HG03064 (cell line): ENCODE data around the gene NLGN1.

Experiments used
- ATAC-seq: cut with Tn5 transposase; IDR thresholded peaks from one replicate; pipeline ENCODE4 v1.9.1; 2021; ENCODE audit warnings: low read depth; ENCODE audit not compliant: unreplicated experiment

NLGN1 gene

GRCh38 chr3:173622166-173622565 is 224.6 kb downstream of the NLGN1 start:
- ATAC-seq = no peak

GRCh38 chr3:173624086-173624485 is 226.5 kb downstream of the NLGN1 start:
- ATAC-seq = no peak

DNA sequence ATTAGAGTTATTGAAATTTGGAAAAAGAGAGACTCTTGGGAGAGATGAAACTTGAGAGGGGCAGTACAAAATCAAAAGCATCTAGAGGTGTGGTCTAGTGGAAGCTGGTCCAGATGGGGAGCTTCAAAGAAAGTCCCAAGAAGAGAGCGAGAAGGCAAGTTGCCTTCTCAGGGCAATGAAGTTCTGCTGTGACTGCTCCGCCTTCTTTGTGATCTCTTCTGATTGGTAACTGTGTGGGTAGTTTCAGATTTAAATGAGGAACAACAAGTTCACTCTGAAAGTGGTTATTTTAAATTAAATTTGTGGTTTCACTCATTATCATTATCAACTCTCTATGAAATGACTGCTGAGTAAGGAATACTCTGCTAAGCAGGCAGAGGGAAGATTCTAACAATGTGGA is 233.3 kb downstream of the NLGN1 start:
- ATAC-seq = no peak

DNA sequence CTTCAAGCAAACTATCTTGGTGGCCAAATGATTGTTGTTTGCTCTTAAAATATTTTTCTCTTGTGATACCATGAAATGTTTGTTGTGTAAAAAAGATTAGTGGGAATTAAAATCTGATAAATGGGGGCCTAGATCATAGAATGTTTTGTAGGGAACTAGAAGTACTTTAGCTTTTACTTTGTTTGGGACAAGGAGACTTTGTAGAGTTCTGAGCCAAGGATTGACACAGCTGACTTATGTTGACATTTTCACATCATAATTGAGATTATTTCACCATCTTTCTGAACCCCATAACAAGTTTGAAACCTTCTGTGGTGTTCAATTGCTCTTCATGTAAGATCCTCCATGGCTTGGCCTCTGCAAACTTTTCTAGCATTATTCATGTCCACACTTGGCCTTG is 235.4 kb downstream of the NLGN1 start:
- no peak for ATAC-seq

DNA sequence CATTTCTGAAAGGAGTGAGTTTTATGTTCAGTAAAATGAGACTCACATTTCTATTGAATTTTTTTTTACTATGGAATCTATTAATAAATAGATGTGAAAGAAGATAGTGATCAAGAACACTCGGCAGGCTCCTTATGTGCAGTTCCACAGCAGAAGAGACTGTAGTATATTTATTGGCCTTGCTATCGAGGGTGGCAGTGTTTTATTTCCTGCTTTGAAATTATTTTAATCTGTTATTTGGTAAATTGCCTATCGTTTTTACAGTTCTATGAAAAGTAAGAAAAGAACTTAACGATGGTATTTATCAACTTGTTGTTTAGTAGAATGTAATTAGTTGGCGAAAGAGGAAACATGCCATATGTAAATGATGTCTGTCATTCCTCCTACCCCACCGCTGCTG is 238.3 kb downstream of the NLGN1 start:
- no peak for ATAC-seq

GRCh38 chr3:173639098-173639497 is 241.6 kb downstream of the NLGN1 start:
- ATAC-seq = no peak

- ATAC-seq = no peak
Observed at GRCh38 chr3:173641696-173642095, 244.2 kb downstream of the NLGN1 start.

DNA sequence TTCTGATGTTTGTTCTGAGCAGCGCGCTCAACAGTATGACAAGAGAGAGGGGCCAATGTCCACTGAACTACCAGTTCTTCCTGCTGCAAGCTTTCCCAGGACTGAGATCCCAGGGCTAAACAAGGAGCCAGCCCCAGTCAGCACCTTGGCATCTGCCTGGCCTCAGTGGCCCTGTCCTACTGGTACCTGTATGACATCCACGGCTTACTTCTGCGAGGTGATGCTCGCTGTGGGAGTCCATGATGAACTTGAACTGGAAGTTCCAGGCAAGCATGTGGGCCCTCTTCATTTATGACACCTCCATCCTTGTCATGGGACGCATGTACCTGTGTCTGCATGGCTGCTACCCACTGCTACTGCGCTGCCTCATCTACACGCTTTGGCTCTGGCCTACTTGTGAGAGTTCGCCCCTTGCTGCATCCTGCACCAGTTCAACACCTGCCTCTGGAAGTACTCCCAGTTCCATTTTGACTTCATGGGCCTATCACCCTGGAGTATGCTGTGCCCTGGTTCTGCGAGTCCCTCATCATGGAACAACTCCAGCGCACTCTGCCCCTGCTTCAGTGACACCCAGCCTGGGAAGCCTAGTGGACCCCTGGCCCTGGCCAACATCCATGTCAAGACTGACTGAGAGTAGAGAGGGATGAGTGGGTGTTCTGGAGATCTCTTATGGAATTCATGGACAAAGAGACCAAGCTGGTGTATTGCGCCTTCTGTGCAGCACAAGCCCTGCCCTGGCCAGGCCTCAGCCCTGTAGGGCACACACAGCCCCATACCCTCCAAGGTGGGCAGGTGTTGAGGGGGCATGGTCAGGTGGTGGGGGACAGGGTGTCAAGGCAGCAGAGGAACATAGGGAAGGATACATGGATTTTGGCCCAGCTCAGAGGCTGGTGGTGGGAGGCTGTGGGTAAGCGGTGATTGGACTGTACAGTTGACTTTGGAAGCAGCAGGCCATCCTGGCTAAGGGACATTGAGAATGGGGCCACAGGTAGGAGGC is 246.8 kb downstream of the NLGN1 start:
- no peak for ATAC-seq

GRCh38 chr3:173650596-173650995 is 253.1 kb downstream of the NLGN1 start:
- no peak for ATAC-seq

DNA sequence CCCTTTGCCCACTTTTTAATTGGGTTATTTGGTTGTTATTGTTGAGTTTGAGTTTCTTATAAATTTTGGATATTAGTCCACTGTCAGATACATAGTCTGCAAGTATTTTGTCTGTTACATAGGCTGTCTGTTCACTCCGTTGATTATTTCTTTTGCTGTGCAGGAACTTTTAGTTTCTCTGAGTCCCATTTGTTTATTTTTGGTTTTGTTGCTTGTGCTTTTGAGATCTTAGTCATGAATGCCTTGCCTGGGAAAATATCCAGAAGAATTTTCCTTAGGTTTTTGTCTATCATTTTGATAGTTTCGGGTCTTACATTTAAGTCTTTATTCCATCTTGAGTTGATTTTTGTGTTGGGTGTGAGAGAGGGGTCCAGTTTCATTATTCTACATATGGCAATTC is 254.5 kb downstream of the NLGN1 start:
- no peak for ATAC-seq

DNA sequence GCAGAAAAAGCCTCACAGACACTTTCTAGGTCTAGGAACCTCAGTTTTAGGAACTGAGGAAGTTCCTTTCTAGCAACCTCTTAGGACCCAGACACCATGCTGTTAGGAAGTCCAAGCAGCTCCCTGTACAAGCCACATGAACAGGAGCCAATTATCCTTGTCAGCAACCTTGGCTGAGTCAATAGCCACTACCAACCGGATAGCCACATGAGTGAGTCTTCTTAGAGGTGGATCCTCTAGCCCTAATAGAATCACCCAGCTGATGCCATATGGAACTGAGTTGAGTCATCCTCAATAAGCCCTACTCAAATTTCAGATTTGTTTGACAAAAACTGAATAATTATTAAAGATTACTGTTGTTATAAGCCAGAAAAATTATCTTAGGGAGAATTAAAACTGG is 256.2 kb downstream of the NLGN1 start:
- ATAC-seq = no peak

DNA sequence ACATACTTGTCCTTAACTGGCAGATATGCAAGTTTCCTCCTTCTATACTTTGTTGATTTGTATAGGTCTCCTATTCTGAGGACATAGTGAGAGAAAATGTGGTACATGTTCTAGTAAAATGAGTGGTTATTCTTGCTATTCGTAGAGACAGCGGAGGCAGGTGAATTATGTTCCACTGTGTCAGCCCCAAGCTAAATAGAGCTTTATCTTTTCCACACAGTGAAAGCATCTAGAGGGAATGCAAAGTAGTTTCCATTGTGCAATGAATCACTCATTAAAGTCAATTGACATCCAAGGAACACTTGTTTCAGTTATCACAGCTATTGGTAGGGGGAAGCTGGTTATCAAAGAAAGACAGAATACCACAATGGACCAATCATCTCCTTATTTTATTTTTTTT is 262.4 kb downstream of the NLGN1 start:
- no peak for ATAC-seq

- ATAC-seq = no peak
Observed at GRCh38 chr3:173660645-173661299, 263.2 kb downstream of the NLGN1 start.

DNA sequence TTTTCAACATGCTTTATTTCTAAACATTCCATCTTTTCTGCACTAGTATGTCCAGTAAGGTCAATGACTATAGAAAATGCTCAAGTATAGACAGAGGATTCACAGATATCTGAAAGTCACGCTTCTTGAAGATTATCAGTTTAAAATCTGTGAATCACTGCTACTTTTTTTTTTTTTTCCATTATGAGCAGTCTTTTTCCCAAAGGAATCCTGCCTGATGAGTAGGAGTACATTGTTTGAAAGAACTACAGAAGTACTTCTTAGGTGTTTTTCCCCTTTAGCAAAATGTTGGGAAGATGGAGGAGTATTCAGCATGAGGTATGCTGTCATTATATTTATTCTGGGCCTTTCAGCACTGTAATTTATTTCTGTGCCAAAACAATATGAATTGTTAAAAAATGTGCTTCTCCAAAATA is 266.2 kb downstream of the NLGN1 start:
- ATAC-seq = no peak

- no peak for ATAC-seq
Observed at GRCh38 chr3:173676094-173676493, 278.6 kb downstream of the NLGN1 start.

DNA sequence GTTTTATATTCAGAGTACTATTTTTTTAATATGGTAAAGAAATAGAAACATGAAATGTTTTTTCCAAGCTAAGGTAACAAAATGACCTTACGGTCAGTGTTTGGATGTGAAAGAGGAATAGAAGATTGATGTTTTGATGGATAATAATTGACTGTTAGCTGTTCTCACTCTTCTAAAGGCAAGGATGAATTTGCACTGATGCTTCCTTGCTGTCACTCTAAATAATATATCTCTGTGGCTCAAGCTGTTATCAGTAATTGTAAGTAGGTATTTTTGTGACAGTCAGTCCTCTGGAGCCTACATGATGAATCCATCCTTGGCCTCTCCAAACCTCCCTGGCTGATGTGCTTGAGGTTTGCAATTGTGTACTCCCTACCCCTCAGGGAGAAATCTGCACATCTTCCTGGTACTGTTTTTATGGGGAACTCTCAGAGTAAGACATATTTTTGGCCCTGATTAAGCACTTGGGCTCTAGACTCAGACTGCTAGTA is 283.7 kb downstream of the NLGN1 start:
- no peak for ATAC-seq

DNA sequence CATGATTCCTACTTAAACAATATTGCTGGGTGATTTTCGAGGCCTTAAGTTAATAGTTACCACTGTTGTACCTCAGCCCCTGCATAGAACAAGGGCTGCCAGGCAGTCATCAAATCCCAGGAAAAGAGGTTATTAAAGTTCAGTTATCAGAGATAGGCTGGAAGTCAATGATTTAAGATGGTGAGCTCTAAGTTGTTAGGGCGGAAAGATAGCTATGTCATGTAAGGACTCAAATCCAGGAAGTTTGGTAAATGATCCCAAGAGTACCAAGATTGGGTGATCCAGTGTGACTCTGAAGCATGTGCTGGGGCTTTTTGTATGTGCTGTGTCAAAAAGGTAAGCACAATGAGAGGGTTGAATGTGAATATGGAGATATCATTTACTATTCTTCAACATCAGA is 287.9 kb downstream of the NLGN1 start:
- ATAC-seq = no peak

- ATAC-seq = no peak
Observed at GRCh38 chr3:173688216-173688842, 290.8 kb downstream of the NLGN1 start.

GRCh38 chr3:173690542-173691180 is 293.1 kb downstream of the NLGN1 start:
- no peak for ATAC-seq

GRCh38 chr3:173699353-173699752 is 301.8 kb downstream of the NLGN1 start:
- ATAC-seq = no peak

GRCh38 chr3:173700336-173700735 is 302.8 kb downstream of the NLGN1 start:
- ATAC-seq = no peak
